Measurements from ENCODE around the gene TASOR2. TPM values are rescaled to one million over a fixed set of nuclear protein-coding genes. Genes with fewer than 3 reads are reported as not detected.

TASOR2 gene
- total and polyA plus RNA-seq, 2 experiments from 2014 or later = 17.8 to 37.8 TPM

GRCh38 chr10:5681930-5682329, 2.7 kb upstream of the TASOR2 start:
- H3K27me3 ChIP-seq = peaks cover 15% of the 10 kb centered on the region
- no peak for TF ChIP-seq CTCF (IDR thresholded peaks at IDR 0.05; ENCODE audit: low read depth, low read length)
- no peak overlapping the region for H3K27ac ChIP-seq
- no peak overlapping the region for H3K4me3 ChIP-seq
- H3K9me3 ChIP-seq (ENCODE audit: low read depth) = no peaks in the 10 kb centered on the region
- no peak for DNase-seq (ENCODE audit: low read depth in 1 of 2, low spot score in 1 of 2)
- peaks cover 9% of the 10 kb centered on the region for H3K4me1 ChIP-seq (ENCODE audit: low read depth)
- H3K36me3 ChIP-seq = no peaks in the 10 kb centered on the region

- no peaks in the 10 kb centered on the region for H3K36me3 ChIP-seq
- no peak overlapping the region for H3K27ac ChIP-seq
- peaks cover 15% of the 10 kb centered on the region for H3K27me3 ChIP-seq
- TF ChIP-seq CTCF (IDR thresholded peaks at IDR 0.05; ENCODE audit: low read depth, low read length) = no peak
- H3K9me3 ChIP-seq (ENCODE audit: low read depth) = no peaks in the 10 kb centered on the region
- H3K4me1 ChIP-seq (ENCODE audit: low read depth) = peaks cover 10% of the 10 kb centered on the region
- no peak for DNase-seq (ENCODE audit: low read depth in 1 of 2, low spot score in 1 of 2)
- H3K4me3 ChIP-seq = no peak overlapping the region
These were observed 1.6 kb upstream of the TASOR2 start for GRCh38 chr10:5683065-5683464.

GRCh38 chr10:5684971-5685763, 529 bp downstream of the TASOR2 start:
- peak; percentile 83 to 84 for DNase-seq (ENCODE audit: low read depth in 1 of 2, low spot score in 1 of 2)
- H3K9me3 ChIP-seq (ENCODE audit: low read depth) = no peaks in the 10 kb centered on the region
- H3K36me3 ChIP-seq = no peaks in the 10 kb centered on the region
- peaks cover 10% of the 10 kb centered on the region for H3K4me1 ChIP-seq (ENCODE audit: low read depth)
- peak overlapping the region; percentile 70 for H3K4me3 ChIP-seq
- H3K27me3 ChIP-seq = peaks cover 5% of the 10 kb centered on the region
- peak overlapping the region; percentile 86 for H3K27ac ChIP-seq
- TF ChIP-seq CTCF (IDR thresholded peaks at IDR 0.05; ENCODE audit: low read depth, low read length) = peak; percentile 68

DNA sequence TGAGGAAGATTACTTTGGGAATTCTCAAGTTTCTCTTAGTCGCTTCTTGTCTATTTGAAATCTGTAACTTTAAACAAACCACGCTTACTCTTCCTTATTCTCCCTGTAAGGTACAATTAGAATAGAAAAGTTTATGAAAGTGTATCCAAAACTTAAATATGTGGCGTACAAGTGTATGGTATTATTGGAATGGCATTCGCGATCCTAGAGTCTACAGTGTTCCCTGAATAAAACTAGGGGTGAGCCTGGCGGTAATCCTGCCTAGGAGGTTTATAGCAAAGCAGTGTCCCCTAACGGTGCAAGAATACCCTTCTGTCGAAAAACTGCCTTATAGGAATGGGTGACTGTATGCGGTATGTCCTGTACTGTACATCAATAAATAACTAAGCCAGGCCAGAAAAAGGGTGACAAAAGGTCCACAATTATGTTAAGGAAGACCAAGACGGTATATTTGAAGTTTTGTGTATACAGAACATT, 1.2 kb downstream of the TASOR2 start:
- DNase-seq (ENCODE audit: low read depth in 1 of 2, low spot score in 1 of 2) = peak; percentile 21 to 23
- Histone ChIP-seq H3K9me3 (ENCODE audit: low read depth) (no peaks in the 10 kb centered on the region), H3K27ac (peak overlapping the region; percentile 86), H3K36me3 (no peaks in the 10 kb centered on the region), H3K4me1 (ENCODE audit: low read depth) (peaks cover 10% of the 10 kb centered on the region), H3K4me3 (peak overlapping the region; percentile 70), H3K27me3 (peaks cover 4% of the 10 kb centered on the region)
- no peak for TF ChIP-seq CTCF (IDR thresholded peaks at IDR 0.05; ENCODE audit: low read depth, low read length)

- TF ChIP-seq CTCF (IDR thresholded peaks at IDR 0.05; ENCODE audit: low read depth, low read length) = no peak
These were observed 3.9 kb downstream of the TASOR2 start for GRCh38 chr10:5688587-5688986.

More at GRCh38 chr10:5688587-5688986, 3.9 kb downstream of the TASOR2 start:
- H3K9me3 ChIP-seq (ENCODE audit: low read depth) = no peaks in the 10 kb centered on the region
- no peak overlapping the region for H3K4me3 ChIP-seq
- no peak overlapping the region for H3K27ac ChIP-seq
- H3K27me3 ChIP-seq = no peaks in the 10 kb centered on the region
- peaks cover 17% of the 10 kb centered on the region for H3K4me1 ChIP-seq (ENCODE audit: low read depth)
- DNase-seq (ENCODE audit: low read depth in 1 of 2, low spot score in 1 of 2) = no peak
- H3K36me3 ChIP-seq = no peaks in the 10 kb centered on the region
